HCEC 1CT (cell line): ENCODE measurements around the gene RPL26.
A peak's percentile ranks its signal among the peaks of the same experiment; 100 is the strongest.
"Not testable (repeated sequence)": the region's sequence is repeated elsewhere in the genome, so short reads cannot be mapped to it uniquely, and the experiment has no call there.

Experiments
- DNase-seq: peaks from one replicate; pipeline ENCODE4 v3.0.0-alpha.2; 2017

RPL26 gene

GRCh38 chr17:8383143-8383822 lies at the start of gene RPL26:
TSS of gene RPL26 (minus strand) at chr17:8383193. CDS start at chr17:8382310, 883 bp downstream.
- DNase-seq, result peak; percentile 97

GRCh38 chr17:8430966-8431365 lies 48.0 kb upstream of the RPL26 start:
- DNase-seq, result no peak

- no peak for DNase-seq
Observed at GRCh38 chr17:8426802-8427201, 43.8 kb upstream of the RPL26 start.

GRCh38 chr17:8426094-8426720 lies 43.2 kb upstream of the RPL26 start:
- no peak for DNase-seq

- DNase-seq, result no peak
Observed at GRCh38 chr17:8421571-8421970, 38.6 kb upstream of the RPL26 start.

- DNase-seq, result peak; percentile 35
Observed at GRCh38 chr17:8420041-8420934, 37.3 kb upstream of the RPL26 start.

- DNase-seq, result no peak
Observed at GRCh38 chr17:8419305-8419704, 36.3 kb upstream of the RPL26 start.

GRCh38 chr17:8418471-8418870 lies 35.5 kb upstream of the RPL26 start:
- DNase-seq, result no peak

- no peak for DNase-seq
Observed at GRCh38 chr17:8417806-8418205, 34.8 kb upstream of the RPL26 start.

- DNase-seq, result no peak
Observed at GRCh38 chr17:8413938-8414337, 30.9 kb upstream of the RPL26 start.

GRCh38 chr17:8413328-8413727 lies 30.3 kb upstream of the RPL26 start:
- no peak for DNase-seq

GRCh38 chr17:8412089-8412488 lies 29.1 kb upstream of the RPL26 start:
- no peak for DNase-seq

- no peak for DNase-seq
Observed at GRCh38 chr17:8410883-8411238, 27.9 kb upstream of the RPL26 start.

- DNase-seq, result peak; percentile 79
Observed at GRCh38 chr17:8409966-8410882, 27.2 kb upstream of the RPL26 start.

- no peak for DNase-seq
Observed at GRCh38 chr17:8408371-8408770, 25.4 kb upstream of the RPL26 start.

GRCh38 chr17:8406174-8406573 lies 23.2 kb upstream of the RPL26 start:
- no peak for DNase-seq

GRCh38 chr17:8405499-8406016 lies 22.6 kb upstream of the RPL26 start:
- no peak for DNase-seq

GRCh38 chr17:8402921-8403536 lies 20.0 kb upstream of the RPL26 start:
- no peak for DNase-seq

GRCh38 chr17:8401107-8401506 lies 18.1 kb upstream of the RPL26 start:
- DNase-seq, result no peak

GRCh38 chr17:8398980-8399379 lies 16.0 kb upstream of the RPL26 start:
- no peak for DNase-seq

GRCh38 chr17:8397636-8398035 lies 14.6 kb upstream of the RPL26 start, which contains the start of gene RNF222:
TSS of gene RNF222 (minus strand) at chr17:8397827. CDS start at chr17:8393461, 4,366 bp downstream.
- no peak for DNase-seq

- DNase-seq, result not testable (repeated sequence)
Observed at GRCh38 chr17:8394497-8394896, 11.5 kb upstream of the RPL26 start.
